Activated naive CD8-positive, alpha-beta T cell treated with anti-CD3 and anti-CD28 coated beads, Interleukin-2, amount 10 ng/mL, durations not matched to agents 7 days and 5 days (primary cell): ENCODE data around the gene IL21. TPM values are rescaled to one million over a fixed set of nuclear protein-coding genes. Genes with fewer than 3 reads are reported as not detected.
"Not testable (repeated sequence)": the region's sequence is repeated elsewhere in the genome, so short reads cannot be mapped to it uniquely, and the experiment has no call there.

Experiments
- ATAC-seq: fragments of 150-1000 bp; cut with Tn5 transposase; one replicate; pipeline ENCODE4 v1.10.0; 2021; ENCODE audit warnings: low read depth, moderate library complexity
- POLR2A ChIA-PET: fragments of 350-600 bp; sonication (Branson Sonifier 250); formaldehyde crosslinking; loops from one replicate; lab custom pipeline; 2021; ENCODE audit warnings: antibody characterized with exemption; lab: Charles Lee
- DNase-seq: peaks from one replicate; pipeline ENCODE4 v3.0.0; 2021
- H3K27ac Mint-ChIP-seq: one replicate; pipeline ENCODE4 v1.8.0; 2022; ENCODE audit warnings: mild to moderate bottlenecking, mixed read lengths
- H3K27me3 Mint-ChIP-seq: one replicate; pipeline ENCODE4 v1.8.0; 2022; ENCODE audit warnings: mild to moderate bottlenecking, moderate library complexity, mixed read lengths
- H3K36me3 Mint-ChIP-seq: one replicate; pipeline ENCODE4 v1.8.0; 2021; ENCODE audit warnings: mild to moderate bottlenecking, mixed read lengths
- H3K4me1 Mint-ChIP-seq: one replicate; pipeline ENCODE4 v1.8.0; 2021; ENCODE audit warnings: mixed read lengths
- H3K4me3 Mint-ChIP-seq: one replicate; pipeline ENCODE4 v1.8.0; 2022; ENCODE audit warnings: mild to moderate bottlenecking, moderate library complexity, mixed read lengths
- H3K9me3 Mint-ChIP-seq: one replicate; pipeline ENCODE4 v1.8.0; 2021; ENCODE audit warnings: mixed read lengths
- total RNA-seq, 2 experiments: library from RNA; stranded (reverse); gene quantifications; one replicate each; pipeline ENCODE4 v1.2.3, GENCODE V29; 2021

Gene IL21
- total RNA-seq, 2 experiments from 2014 or later: not detected

DNA sequence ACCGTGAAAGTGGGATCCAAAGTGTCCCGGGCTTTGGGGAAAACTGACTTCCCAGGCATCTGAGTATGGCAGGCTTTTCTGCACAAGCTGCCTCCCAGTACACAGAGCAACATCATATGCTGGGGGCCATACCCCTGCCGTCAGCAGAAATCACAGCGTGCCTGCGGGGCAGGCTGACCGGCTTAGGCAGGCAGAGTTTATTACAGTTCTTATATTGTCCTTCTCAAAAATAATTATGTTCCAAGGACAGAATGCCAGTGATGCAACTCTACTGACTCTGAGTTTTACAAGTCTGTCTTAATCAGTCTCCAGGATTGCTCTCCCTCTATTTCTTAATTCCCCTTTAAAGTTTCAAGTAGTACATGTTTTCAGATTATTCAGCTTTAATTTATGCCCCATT lies 37.0 kb downstream of the IL21 start:
- POLR2A ChIA-PET: no interaction called here
- peaks cover 31% of the 10 kb centered on the region for H3K4me1 Mint-ChIP-seq
- no peak for ATAC-seq
- H3K27ac Mint-ChIP-seq: peak overlapping the region; percentile 86
- H3K36me3 Mint-ChIP-seq: peaks cover 8% of the 10 kb centered on the region
- DNase-seq: no peak
- H3K27me3 Mint-ChIP-seq: no peaks in the 10 kb centered on the region
- H3K9me3 Mint-ChIP-seq: peaks cover 1% of the 10 kb centered on the region
- H3K4me3 Mint-ChIP-seq: peak overlapping the region; percentile 40

DNA sequence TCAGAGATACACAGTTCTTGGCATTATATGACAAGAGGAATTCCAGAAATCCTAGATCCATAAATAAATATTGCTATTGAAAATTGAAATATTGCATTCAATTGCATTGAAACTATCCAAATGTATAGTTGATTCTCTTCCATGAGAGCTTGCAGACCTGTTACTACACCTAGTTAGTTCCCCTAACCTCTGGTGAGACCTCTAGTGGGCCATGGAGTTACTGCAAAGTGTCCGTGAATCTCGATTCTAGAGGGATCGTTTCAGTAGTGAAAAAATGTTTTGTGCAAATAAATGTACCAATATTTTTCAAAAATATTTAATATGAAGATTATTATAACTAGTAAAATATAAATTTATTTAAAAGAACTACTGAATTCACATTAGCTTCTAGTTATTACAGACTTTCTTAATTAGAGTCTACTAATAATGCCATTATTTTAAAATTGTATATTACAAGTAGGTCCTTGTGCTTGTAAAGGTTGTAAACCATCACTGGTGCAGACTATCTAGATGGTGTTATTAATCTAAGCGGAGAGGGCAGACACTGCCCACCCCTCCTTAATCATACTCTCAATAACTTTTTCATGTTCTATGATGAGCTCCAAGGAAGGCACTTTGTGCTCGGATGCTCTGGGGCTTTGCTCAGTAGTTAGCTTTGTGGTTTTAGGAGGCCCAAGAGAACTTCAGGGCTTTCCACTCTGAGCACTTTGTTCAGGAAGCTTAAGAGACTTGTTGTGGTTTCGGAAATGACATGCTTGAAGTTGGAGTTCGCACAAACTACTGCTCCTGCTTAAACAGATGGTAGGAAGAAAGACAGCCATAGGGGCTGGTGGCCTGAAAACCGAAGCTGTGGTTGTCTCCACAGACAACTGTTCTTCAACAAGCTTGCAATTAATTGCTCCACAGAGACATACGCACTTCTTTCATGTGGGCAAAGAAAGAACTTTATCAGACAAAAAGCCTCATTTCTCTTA lies 42.8 kb downstream of the IL21 start:
- H3K9me3 Mint-ChIP-seq: peaks cover under 1% of the 10 kb centered on the region
- POLR2A ChIA-PET: interaction anchor here (0.8 to 0.9 kb wide), 2 partner anchors 119 to 154 kb away, joined by 4 to 5 read pairs; partner anchors contain the start of gene BBS12
- H3K4me1 Mint-ChIP-seq: peaks cover 27% of the 10 kb centered on the region
- H3K4me3 Mint-ChIP-seq: peak overlapping the region; percentile 69
- H3K36me3 Mint-ChIP-seq: peaks cover 3% of the 10 kb centered on the region
- ATAC-seq (peak; percentile 83), DNase-seq (peak; percentile 52)
- no peaks in the 10 kb centered on the region for H3K27me3 Mint-ChIP-seq
- peak overlapping the region; percentile 86 for H3K27ac Mint-ChIP-seq

DNA sequence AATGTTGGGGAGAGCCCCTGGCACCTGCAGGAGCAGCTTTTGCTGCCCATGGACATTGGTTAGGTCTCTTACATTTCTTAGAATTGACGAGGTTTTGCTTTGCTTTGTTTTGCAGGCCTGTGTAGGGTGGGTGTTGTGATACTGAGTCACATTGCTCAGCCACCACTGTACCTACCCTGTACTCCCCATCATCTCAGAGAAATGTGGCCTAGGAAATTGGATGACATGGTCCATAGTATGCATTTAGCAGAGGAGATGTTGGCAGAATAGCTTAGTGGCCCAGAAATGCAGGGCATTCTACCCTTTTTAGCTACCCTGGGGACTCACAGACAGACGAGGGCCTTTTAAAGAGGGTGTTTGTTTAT lies 43.7 kb downstream of the IL21 start:
- Mint-ChIP-seq H3K4me3 (peak overlapping the region; percentile 14), H3K27me3 (peaks cover 2% of the 10 kb centered on the region), H3K27ac (peak overlapping the region; percentile 28), H3K36me3 (peaks cover 2% of the 10 kb centered on the region), H3K4me1 (peaks cover 27% of the 10 kb centered on the region), H3K9me3 (no peaks in the 10 kb centered on the region)
- DNase-seq (no peak), ATAC-seq (no peak)
- POLR2A ChIA-PET: no interaction called here

DNA sequence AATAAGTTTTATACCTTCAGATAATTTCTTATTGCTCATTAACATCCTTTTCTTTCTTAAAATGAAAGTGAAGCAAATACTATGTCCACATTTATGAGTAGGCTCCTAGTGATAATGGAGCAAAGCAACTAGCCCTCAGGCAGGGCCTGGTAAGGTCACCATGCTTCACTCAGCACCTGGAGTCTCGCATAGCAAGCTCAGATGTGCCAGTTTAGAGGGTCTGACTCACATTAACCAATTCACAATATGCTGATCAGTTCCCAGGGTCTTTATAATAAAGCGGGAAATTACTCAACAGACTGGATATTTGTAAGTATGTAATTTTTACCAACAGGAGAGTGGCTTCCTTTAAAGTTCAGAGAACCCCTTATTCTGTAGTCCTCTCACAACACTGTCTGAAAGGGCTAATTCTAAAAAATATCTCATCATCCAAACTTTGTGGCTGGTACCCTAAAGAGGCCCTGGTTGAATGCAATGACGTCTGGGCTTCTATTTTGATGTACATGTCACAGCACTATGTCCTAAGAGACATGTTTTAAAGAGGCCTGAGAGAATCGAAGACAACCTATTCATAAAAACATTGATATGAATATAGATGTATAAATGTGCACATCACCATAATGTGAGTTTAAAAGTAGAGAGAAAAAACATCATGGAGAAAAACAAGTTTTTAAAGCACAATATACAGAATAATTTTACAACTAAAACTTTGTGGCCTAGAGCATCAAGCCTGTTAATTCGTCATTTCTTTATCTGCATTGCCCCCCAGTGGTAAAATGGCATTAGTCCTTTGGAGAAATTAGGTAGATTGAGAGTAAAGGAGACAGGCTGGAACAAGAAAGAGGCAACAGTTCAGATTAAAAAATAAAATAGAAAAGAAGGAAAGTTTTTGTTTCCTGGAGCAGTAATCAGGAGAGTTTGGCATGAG lies 44.3 kb downstream of the IL21 start:
- Mint-ChIP-seq H3K27me3 (peaks cover 2% of the 10 kb centered on the region), H3K36me3 (peaks cover 2% of the 10 kb centered on the region), H3K27ac (no peak overlapping the region), H3K4me3 (no peak overlapping the region), H3K9me3 (no peaks in the 10 kb centered on the region), H3K4me1 (peaks cover 27% of the 10 kb centered on the region)
- POLR2A ChIA-PET: no interaction called here
- DNase-seq: no peak
- no peak for ATAC-seq

DNA sequence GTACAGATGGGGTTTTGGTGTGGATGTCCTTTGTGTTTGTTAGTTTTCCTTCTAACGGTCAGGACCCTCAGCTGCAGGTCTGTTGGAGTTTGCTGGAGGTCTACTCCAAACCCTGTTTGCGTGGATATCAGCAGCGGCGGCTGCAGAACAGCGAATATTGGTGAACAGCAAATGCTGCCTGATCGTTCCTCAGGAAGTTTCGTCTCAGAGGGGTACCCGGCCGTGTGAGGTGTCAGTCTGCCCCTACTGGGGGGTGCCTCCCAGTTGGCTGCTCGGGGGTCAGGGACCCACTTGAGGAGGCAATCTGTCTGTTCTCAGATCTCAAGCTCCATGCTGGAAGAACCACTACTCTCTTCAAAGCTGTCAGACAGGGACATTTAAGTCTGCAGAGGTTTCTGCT lies 46.5 kb downstream of the IL21 start:
- H3K4me3 Mint-ChIP-seq, H3K27me3 Mint-ChIP-seq, H3K9me3 Mint-ChIP-seq, H3K36me3 Mint-ChIP-seq, DNase-seq, H3K27ac Mint-ChIP-seq, ATAC-seq, POLR2A ChIA-PET: not testable (repeated sequence)
- H3K4me1 Mint-ChIP-seq: peaks cover 22% of the 10 kb centered on the region

DNA sequence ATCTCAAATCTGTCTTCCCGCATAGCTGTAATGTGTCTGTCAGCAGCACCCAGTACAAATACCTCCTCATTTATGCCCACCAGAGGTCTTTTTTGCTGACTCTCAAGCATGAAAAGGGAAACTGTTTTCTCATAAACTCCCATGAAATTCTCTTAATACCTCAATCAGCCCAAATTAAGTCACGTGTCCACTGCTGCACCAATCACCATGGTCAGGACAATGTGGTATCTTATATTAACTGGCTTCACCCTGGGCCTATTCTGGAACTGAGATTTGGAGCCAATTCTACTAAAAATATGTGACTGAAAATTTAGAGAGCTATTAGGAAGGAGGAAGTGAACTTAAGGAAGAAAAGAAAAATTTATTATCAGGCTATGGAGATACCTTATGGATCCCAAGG lies 58.4 kb downstream of the IL21 start:
- POLR2A ChIA-PET: no interaction called here

More for the DNA sequence above, 58.4 kb downstream of the IL21 start:
- Mint-ChIP-seq H3K9me3 (peaks cover 4% of the 10 kb centered on the region), H3K4me3 (no peak overlapping the region), H3K4me1 (no peaks in the 10 kb centered on the region), H3K27me3 (peaks cover 3% of the 10 kb centered on the region), H3K27ac (no peak overlapping the region), H3K36me3 (peaks cover 1% of the 10 kb centered on the region)
- ATAC-seq (no peak), DNase-seq (no peak)

Other genes with a start within 250 kb of the IL21 start
- not detected for gene ADAD1, start 242.1 kb downstream of the IL21 start, total RNA-seq
- gene IL2, start 164.3 kb downstream of the IL21 start, total RNA-seq: 1 to 10 TPM; 1.4 to 1.7 TPM
- gene BBS12, start 111.6 kb upstream of the IL21 start, total RNA-seq: 1 to 10 TPM; 1.7 to 2.7 TPM
- not detected for gene FGF2, start 205.8 kb upstream of the IL21 start, total RNA-seq